GM12872 (cell line): ENCODE measurements around the gene PRKX.

ENCODE experiments used
- CTCF ChIP-seq: IDR thresholded peaks from 3 replicates; pipeline ENCODE4 v1.5.1; 2011; ENCODE audit warnings: low read depth, mild to moderate bottlenecking, low read length, moderate library complexity; ENCODE audit not compliant: insufficient read depth

The PRKX gene

GRCh38 chrX:3592184-3592583 lies 121.3 kb downstream of the PRKX start:
- no peak for TF ChIP-seq CTCF

DNA sequence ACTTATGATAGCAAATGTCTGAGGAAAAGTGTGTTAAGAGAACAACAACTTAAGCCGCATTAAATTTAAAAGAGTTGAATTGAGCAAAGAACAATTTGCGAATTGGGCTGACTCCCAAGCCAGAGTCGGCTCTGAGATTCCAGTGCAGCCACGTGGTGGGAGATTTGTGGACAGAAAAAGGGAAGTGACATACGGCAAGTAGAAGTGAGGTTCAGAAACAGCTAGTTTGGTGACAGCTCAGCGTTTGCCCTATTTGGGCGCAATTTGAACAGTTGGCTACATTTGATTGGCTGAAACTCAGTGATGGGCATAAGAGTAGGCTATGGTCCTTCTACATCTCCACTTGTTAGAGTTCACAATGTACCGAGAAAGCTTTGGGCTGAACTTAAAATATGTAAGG lies 124.0 kb downstream of the PRKX start:
- TF ChIP-seq CTCF: no peak

GRCh38 chrX:3585719-3586118 lies 127.7 kb downstream of the PRKX start:
- TF ChIP-seq CTCF: no peak

DNA sequence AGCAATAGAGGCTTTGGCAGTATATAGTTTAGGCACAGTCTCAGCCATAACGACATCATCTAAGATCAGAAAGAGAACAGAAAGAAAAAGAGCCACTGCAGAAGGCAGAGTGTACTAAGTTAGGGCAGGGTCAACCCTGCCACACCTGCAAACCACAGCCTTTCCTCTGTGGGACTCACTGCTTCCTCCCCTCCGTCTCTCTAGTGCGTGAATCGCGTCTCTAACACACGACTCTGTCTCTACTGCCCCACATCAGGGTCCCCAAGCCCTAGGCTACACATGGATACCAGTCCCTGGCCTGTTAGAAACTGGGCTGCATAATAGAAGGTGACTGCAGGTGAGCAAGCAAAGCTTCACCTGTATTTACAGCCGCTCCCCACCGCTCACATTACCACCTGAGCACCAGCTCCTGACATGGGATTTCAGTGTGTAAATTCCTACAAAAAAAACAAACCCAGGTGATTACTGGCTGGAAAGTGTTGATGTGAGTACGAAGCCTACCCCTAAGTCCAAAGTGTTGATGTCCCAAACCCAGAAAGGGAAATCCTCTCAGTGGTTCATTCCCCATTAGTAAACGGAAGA lies 128.9 kb downstream of the PRKX start:
- no peak for TF ChIP-seq CTCF

DNA sequence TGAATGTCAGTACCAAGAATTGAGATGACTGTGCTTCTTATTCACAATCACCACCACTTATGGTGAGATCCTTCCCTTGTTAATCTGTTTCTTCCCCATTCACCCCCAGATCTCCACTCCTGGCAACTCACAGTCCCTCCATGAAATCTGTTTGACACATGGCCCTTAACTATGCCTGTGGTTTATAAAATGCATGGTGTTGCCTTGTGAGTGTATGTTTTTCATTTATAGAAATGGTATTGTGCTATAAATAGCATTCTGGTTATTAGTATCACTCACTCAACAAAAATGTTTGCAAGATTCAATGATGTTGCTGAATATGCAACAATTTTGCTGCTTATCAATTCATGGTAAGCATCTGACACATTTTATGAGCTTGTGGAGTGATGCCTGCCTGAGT lies 131.0 kb downstream of the PRKX start:
- no peak for TF ChIP-seq CTCF

GRCh38 chrX:3581609-3582108 lies 131.8 kb downstream of the PRKX start:
- no peak for TF ChIP-seq CTCF

GRCh38 chrX:3577551-3577950 lies 135.9 kb downstream of the PRKX start:
- no peak for TF ChIP-seq CTCF
